HG03575 (cell line): Measurements from ENCODE around the gene NET1.

Source experiments
- ATAC-seq: cut with Tn5 transposase; IDR thresholded peaks from one replicate; pipeline ENCODE4 v1.9.1; 2021; ENCODE audit not compliant: unreplicated experiment, insufficient number of reproducible peaks, low FRiP score; ENCODE audit errors: extremely low read depth

The NET1 gene

DNA sequence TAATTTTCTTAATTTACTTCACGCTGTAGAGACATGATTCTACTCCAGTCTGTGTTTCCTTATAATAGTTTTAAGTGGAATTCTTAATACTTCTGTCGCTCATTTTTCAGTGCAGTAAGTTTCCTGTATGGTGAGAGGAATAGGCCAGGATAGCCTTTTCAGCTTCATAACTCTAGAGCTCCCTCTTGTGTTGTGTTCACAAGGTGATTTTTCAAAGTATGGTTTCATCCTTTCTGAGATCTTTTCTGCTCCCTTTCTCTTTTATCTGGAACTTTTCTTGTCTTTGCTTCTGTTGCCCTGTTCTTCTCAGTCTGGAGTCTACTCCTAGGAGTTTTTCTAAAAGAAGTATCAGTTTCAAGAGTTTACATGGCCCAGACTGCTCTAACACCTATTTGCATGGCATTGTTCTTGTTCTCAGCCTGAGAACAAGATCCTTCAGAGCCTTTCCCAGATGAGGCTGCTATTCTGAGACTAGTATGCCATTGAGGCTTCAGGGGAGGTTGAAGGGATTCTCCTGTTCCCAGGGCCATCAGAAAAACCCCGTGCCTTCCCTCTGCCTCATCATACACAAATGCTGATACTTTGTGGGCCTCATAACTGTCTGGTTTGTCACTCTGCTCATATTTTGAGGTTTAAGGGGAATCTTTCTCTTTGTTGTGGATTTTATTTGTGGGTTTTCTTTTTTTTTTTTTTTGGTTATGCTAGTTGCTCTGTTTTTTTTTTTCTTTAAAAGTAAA lies 21.8 kb downstream of the NET1 start:
- no peak for ATAC-seq

DNA sequence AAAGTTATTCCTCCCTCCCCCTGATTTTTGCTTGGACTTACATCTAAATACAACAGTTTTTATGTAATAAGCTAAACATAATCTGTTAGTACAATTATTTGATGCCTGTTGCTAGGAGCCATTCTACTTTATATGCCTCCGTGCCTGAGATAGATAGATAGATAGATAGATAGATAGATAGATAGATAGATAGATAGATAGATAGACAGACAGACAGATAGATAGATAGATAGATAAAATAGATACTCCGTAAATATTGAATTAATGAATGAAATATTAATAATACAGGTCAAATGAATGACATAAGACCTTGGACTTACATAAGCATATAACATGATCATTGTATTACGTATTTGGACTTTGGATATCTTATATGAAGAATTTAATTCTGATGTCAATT lies 23.0 kb downstream of the NET1 start:
- ATAC-seq = no peak

DNA sequence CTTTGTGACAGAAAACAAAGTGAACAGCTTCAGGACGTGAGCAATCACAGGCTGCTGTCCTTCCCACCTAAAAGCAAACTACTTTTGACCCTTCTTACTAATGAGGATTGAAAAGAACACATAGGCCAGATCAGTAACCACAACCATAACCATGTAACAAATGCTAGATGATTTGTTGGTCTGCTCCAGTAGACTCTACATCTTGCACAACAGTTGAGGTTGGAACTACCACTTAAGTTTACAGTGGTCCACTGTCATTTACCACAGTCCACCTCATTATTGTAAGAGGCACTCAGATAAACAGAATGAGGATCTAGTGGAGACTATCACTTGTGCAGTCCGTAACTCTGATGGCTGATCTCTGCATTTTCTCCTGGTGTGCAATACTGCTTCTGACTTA lies 27.8 kb downstream of the NET1 start:
- ATAC-seq = no peak

DNA sequence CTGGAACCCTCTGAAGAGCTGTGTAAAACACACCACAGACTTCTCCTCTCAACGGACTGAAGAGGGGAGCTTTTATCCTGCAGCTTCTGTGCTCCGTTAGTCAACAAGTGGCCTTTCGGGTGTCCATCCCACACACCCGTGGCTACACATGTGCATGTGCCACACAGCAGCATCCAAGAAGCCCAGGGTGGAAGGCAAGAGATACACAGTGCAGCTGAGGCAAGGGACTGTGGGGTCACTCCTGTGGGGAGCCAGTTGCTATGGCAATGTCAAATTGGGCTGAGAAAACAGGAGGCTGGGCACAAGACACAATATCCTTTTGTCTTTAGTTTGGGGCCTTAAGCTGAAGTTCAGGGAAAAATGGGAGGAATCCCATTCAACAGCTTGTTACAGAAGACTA lies 28.7 kb downstream of the NET1 start:
- no peak for ATAC-seq

DNA sequence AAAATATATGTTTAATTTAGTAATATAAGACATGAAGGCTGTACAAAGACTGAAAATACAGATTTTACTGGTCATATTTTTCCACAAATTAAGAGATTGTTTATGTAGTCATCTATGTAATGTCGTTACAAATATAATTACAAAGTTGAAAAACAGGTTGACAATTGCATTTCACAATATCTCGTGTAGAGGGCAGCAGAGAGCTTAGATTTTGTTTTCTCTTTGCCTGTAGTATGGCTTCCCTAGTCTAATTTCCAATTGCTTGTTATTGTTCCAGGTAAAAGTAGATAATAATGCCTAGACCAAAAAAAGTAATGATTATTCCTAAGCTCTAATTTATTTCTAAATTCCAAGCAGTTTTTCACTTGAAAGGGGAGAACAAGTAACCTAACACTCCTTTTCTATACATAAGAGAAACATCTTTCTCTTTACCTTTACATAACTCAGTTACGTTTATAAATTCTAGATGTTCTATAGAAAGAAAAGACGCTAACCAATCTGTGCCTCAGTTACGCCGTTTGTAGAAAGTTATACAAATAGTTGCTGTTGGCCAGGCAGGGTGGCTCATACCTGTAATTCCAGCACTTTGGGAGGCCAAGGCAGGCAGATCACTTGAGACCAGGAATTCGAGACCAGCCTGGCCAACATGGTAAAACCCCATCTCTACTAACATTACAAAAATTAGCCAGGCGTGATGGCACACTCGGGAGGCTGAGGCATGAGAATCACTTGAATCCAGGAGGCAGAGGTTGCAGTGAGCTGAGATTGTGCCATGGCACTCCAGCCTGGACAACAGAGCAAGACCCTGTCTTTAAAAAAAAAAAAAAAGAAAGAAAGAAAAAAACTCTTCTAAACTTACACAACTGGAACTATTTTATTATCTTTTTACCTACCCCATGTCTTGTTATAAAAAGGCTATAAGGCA lies 30.0 kb downstream of the NET1 start:
- no peak for ATAC-seq

DNA sequence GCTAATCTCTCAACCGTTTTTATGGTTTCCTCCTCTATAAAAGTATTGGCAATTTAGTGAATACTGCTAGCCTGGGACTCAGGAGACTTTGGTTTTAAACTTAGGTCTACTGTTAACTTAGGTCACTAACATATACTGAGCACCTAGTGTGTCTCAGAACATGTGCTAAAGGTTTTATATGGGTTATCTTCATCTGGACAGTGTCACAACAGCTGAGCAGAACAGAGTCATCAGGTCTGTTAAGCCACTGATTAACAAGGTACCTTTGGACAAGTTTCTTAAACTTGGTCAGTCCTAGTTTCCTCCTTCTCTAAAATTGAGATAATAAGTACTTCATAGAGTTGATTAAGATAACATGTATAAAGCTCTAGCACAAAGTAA lies 30.6 kb downstream of the NET1 start:
- no peak for ATAC-seq

DNA sequence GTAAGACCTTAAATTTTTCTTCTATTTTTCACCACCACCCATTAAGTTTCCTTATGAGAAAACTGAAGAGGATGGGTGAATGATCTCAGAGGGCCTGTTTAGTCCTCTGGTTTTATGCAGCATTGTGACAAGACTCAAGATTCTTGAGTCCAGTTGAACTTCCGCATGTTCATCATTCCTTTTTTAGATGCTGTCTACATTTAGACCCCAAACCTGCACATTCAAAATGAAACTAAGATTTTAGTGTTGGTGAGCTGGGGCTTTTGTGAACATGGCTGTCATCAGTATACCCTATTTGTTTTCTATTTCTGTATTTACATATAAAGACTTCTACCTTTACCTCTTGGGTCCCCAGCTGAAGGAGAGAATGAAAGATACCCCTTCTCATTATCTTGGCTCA lies 31.1 kb downstream of the NET1 start:
- ATAC-seq = peak; percentile 60

DNA sequence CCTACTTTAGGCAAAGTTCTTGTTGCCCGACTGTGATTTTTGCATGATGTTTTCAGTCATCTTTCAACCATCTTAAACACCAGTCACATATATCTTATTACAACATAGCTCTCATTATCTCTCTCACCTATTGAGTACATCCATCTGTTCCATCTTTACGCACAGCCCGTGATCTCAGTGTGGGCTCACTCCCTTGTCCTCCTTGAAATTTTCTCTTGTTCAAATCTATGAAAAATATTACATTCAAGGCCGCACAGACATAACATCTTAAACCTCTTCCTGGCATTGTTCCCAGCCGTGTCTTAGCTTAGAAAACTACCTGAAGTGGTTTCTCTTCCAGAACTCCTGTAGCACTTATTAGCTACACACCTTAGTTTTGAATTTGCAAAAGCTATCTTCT lies 32.6 kb downstream of the NET1 start:
- no peak for ATAC-seq

DNA sequence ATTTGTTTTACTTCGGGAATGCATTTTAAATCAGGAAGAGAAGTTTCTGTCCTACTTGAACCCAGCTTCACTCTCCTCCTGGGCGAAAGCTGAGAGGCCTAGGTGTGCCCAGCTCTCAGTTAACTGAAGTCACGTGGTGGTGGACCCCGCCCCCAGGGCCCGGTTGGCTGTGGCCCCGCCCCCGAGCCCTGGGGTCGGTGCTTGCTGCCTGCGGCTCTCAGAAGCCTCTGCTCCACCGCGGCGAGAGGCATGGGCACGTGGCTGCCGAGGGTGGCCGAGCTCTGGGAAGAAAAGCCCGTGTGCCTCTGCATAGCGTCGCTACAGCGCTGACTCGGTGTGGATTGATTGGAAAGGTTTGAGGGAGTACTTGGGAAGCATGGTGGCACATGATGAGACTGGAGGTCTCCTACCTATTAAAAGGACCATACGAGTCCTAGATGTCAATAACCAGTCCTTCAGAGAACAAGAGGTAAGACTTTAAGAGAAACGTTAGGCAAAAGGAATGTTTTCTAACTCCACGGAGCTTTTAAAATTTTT lies 34.1 kb downstream of the NET1 start:
- no peak for ATAC-seq

DNA sequence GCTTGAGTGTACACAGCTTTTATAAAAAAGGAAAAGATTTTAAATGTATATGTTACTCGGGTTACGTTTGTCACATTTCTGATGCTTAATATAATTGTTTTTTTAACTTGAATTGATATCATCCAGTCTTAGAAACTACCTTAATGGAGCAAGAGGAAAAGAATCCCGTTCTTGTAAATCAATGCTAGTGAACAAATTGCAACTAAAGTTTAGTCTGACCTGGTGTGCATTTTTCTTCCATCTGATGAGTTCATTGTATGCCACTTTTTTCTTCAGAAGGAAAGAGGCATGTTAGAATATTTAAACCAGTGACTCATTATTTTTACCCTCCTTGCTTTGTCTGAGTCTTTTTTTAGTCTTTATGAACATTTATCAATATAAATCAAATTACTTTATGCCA lies 34.7 kb downstream of the NET1 start:
- no peak for ATAC-seq

DNA sequence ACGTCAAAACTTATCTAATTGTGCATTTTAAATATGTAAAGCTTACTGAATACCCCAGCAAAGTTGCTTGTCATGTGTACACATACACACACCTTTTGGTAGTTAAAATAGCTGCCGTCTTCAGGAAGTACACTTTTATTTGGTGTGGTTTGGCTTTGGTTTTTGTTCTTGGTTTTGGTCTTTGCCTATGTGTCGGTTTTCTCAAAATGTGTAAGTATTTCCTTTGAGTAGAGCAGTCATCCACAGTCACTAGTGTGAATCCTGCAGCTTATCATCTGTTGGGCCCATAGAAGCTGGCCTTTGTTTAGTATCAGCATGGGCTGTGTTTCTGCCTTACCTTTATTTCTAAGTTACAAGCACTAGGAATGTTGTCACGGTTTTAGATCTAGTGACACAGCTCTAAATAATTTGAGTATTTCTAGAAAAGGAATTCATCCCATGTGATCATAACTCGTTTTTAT lies 35.3 kb downstream of the NET1 start:
- peak; percentile 56 for ATAC-seq

DNA sequence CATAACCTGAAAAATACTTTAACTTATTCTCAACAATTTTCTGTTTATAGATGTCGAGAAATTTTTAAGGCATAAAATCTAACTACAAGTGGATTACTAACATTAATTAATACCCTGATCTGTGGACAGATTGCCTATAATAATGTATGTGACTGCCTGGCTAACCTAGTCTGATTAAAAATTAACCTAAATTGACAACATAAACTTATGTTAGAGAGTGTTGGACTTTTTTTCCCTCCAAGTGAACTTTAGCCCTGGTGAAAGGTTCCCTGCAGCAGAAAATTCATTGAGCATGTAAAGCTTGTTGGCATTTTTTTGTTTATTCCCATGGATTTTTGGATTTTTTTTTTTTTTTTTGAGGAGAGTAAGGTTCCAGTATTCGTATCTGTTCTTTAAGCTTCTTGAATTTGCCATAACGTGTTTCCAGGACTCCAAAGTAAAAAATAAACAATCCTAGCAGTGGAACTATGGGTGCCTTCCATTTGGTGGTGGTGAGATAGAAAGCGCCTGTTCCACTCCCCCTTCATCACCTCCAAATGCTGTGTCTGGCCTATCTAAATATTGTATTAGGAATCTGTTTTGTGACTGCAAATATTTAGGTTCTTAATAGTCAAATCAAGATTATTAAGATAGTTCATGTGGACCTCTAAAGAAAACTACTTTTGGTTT lies 36.1 kb downstream of the NET1 start:
- ATAC-seq = no peak

DNA sequence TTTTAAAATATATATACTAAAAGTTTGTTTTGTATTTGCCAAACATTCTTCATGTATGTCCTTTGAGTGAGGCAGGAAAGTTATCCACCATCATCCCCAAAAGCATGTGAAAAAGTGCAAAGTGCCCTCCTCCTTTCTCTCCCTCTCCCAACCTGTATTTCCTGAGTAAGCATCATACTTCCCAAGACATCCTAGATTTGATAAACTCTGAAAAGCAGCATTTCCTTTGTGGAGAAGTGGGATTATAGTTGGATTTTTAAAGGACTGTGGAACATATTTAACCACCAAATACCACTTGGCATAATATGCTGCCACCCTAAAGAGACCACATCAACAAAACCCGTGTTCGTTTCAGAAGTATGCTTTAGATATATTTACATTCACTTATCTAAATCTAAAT lies 36.9 kb downstream of the NET1 start:
- ATAC-seq = no peak

DNA sequence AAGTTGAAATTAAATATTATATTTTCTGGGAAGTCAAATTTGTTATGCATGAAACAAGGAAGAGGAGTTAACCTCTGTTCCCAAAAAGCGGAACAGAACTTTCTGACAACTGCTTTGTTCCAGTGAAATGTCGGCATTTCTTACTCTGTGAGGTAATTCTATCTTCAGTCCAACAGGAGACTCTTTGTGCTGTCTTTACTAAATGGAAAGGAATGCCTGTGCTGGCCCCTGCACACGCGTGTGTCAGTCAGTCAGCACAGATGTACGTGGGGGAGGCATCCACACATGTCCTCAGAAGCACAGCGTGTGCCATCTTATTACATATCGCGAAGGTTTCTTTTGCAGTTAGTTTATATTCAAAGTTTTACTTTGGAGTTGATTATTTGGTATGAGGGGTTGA lies 37.5 kb downstream of the NET1 start:
- no peak for ATAC-seq

DNA sequence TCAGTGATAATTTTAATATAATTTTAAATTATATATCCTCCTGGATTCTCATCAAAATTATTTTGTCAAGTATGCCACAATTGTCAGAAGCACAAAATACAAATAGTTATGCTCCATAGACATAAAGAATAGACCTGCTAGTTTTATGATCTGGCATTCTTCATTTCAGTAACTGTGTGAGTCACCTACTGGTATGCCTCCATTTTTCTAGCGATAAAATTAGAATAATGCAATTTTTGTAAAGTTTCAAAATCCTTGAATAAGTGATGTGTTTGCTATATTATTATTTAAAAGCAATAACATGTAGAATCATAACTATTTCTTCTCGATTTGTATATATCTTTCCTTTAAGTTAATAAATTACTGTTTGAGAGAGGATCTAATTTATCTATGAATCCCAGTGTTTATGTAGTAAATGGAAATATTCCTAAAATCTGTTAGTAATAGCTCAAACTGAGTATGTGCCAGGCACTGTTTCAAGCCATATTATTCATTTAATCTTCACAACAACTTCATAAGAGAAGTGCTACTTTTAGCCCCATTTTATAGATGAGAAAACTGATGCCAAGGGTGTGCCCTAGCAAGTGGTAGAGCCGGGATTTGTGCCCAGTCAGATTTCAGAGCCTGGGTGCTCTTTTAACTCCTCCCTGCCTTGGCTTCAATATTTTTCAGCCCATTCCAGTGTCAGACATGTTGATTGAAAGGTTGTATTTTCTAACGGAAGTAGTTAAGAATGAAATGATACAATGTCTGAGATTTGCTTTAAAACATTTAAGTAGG lies 38.4 kb downstream of the NET1 start:
- ATAC-seq = no peak

DNA sequence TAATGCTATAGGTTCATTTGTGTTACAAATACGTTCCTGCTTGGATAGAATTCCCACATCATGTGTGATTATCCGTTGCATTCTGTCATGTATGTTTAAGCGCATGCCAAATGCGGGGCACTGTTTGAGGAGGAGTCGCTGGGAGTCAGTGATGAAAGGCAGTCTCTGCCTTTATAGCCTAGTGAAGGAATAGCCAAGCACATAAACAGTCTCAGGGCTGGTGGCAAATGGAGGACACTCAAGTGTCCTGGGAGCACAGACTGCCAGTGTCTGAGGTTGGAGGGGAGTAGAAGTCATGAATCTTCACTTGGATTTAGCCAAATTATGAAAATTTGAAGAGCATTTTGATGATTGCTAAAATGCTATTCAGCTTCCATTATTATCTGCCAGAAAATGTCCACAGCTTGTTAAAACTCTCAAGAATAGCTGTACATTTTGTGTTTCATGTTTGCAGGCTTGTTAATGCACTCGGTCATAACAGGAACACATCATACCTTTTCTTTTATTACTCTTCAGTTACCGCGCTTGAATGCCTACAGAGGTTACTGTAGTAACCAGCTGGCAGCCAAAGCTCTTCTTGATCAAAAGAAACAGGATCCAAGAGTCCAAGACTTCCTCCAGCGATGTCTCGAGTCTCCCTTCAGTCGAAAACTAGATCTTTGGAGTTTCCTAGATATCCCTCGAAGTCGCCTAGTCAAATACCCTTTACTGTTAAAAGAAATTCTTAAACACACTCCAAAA lies 41.6 kb downstream of the NET1 start:
- ATAC-seq = no peak

DNA sequence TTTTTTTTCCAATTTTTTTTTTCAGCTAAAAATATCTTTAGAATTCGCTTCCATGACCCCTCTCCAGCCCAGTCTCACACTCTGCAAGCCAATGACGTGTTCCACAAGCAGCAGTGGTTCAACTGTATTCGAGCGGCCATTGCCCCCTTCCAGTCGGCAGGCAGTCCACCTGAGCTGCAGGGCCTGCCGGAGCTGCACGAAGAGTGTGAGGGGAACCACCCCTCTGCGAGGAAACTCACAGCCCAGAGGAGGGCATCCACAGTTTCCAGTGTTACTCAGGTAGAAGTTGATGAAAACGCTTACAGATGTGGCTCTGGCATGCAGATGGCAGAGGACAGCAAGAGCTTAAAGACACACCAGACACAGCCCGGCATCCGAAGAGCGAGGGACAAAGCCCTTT lies 44.2 kb downstream of the NET1 start:
- ATAC-seq = no peak

DNA sequence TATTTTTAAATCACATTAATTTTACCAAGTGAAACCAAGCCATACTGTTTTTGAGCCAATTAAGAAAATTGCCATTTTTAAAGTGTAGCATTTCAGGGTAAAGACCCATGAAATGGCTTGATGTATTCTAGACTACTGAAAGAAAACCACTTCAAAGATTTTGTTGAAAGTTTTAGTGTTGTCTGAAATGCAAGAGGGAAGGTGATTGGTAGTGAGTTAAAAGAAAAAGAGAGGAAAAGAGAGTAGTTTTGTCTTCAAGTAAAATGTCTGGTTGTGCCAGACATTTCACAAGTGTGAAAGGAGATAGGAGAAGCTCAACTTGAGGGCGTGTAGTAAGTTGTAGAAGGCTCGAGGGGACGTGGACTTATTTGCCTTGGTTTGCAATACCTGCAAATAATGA lies 45.4 kb downstream of the NET1 start:
- no peak for ATAC-seq
